Raji (cell line): ENCODE results near the gene C2orf74.

Experiments used
- POLR2A ChIP-seq: IDR thresholded peaks from 2 replicates; pipeline ENCODE4 v1.6.1; 2011; ENCODE audit warnings: low read depth, low read length, control low read depth; ENCODE audit not compliant: insufficient read depth

C2orf74 gene

DNA sequence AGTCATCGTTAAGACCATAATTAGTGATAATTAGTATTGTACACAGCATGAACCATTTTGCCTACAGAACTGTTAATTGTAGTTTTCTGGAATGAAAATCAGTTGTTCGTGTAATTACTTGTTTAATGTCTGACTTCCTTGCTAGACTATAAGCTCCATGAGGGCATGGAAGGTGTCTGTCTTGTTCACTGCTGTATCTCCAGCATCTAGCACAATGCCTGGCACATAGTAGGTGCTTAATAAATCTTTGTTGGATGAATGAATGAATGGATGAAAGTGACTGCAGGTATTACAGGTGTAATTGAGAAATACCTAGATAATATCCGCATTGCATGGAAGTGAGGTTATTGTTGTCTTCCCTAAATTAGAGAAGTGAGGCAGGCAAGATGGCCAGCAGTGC is 21.8 kb downstream of the C2orf74 start:
- TF ChIP-seq POLR2A: no peak

DNA sequence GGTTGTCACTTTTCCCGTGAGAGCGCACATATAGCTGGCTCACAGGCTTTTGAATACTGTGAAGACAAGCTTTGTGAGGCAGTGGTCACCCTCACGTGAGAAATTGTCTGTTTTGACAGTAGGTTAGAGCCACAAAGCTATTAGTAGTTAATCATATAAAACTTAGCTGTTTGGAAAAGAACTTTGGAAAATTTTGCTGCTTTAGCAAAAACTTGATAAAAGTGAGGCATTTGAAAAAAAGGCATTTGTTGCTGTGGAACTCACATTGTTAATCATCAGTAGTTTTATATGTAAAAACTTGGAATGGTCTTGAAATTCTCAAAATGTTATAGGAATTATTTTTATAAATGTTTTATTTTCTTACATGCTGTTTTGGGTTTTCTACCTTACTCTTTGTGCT is 22.3 kb downstream of the C2orf74 start:
- TF ChIP-seq POLR2A: no peak

DNA sequence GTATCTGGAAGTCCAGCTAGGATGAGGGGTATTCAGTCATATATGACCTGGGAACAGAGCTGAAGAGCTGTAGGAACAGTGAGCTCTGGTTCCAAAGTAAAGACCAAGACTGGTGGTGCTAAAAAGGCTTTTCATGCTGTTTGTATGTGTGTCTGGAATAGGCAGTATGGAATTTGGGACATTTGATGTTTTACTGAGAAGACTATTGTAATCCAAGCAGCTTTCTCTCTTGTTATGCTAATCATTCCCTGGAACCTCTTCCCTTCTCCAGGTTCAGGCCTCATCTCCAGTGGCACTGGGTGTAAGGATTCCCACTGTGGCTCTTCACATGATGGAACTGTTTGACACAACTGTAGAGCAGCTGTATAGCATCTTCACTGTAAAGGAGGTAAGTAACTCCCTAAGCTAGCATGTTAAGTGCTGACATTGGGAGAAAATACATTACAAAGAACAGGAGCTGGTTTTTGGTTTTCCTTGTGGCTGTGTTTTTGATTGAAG is 23.3 kb downstream of the C2orf74 start:
- no peak for TF ChIP-seq POLR2A

DNA sequence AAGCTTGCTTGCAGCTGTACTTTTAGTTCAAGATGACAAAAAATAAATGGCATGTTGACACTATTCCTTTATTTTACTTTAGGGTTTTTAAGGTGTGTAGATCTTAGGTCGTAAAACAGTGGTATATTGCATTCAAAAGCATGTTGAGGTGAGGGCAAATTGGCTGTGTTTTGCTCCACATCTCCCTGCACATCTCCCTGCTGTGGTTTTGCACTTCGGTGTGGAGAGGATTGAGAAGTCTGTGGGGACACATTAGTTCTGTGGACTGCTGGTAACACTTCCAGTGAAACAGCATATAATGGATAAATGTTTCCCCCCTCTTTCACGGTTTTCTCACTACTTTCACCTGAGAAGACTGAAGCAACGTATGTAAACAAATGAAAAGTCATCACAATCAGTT is 25.1 kb downstream of the C2orf74 start:
- TF ChIP-seq POLR2A: no peak

DNA sequence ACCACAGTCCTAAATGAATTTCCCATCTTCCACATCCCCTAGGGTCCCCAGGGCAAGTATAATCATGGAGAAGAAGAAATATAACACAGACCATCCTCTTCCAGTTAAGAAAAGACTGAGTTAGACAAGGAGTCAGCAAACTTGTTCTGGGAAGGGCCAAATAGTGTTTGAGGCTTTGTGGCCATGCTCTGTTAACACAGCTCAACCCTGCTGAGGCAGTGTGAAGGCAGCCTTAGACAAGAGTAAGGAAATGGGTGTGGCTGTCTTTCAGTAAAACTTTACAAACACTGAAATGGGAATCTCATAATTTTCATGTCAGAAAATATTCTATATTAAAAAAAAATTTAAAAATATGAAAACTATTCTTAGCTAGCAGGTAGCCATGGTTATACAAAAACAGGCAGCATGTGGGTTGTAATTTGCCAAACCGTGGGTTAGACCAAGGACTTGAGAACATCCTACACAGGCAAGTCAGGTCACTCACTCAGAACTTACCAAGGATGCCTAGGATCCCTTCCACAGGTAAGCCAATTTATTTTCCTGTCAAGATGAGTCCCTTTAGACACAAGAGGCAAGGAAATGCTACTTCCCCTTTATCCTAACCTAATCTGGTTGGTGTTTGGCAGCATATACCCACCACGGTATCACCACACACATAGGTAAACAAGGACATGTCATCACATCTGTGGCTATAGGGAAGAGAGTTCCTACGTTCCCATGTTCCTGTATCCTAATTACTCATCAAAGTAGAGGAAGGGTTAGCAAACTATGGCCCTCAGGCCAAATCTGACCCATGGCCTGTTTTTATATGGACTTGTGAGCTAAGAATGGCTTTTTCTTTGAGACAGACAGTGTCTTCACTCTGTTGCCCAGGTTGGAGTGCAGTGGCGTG is 31.9 kb downstream of the C2orf74 start:
- no peak for TF ChIP-seq POLR2A

DNA sequence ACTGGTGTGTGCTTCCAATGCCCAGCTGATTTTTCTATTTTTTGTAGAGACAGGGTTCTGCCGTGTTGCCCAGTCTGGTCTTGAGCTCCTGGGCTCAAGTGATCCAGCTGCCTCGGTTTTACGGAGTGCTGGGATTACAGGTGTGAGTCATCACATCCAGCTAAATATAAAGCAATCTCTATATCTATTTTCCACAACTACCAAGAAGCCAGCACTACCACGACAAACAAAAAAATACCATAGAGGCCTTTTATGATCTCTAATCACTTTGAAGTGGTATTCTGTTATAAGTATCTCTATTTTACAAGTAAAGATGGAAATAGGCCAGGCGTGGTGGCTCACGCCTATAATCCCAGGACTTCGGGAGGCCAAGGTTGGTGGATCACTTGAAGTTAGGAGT is 34.7 kb downstream of the C2orf74 start:
- no peak for TF ChIP-seq POLR2A

DNA sequence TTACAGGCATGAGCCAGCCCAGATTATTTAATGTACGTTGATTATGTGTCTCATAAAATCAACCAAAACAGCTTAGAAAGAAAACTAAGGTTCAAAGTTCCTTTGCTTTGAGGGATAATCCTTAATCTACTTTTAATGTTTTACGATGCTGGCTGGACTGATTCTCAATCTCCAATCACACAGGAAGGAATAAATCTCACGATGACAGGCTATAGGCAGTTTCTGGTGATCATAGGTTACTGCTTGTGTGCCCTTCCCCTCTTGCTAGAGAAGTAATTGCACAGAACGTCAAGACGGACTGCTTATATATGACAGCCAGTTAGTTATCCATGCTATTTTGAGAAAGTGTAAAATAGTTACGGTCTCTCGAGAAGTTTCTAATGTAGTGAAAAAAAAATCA is 43.1 kb downstream of the C2orf74 start:
- no peak for TF ChIP-seq POLR2A

DNA sequence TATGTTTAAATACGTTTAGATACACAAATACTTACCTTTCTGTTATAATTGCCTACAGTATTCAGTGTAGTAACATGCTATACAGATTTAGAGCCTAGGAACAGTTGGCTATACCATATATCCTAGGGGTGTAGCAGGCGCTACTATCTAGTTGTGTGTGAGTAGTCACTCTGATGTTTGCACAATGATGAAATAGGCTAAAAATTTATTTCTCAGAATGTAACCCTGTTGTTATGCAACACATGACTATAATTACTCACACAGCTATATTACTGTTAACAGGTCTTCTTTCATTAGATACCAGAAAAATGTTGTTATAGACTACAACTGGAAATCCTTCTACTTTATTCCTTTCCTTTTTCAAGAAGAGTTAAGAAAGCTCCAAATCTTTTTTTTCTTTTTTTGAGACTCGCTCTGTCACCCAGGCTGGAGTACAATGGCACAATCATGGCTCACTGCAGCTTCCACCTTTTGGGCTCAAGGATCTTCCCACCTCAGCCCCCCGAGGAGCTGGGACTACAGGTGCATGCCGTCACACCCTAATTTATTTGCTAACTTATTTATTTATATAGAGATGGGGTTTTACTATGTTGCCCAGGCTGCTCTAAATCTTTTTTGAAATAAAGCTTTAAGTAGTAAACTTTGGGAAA is 48.5 kb downstream of the C2orf74 start:
- no peak for TF ChIP-seq POLR2A

DNA sequence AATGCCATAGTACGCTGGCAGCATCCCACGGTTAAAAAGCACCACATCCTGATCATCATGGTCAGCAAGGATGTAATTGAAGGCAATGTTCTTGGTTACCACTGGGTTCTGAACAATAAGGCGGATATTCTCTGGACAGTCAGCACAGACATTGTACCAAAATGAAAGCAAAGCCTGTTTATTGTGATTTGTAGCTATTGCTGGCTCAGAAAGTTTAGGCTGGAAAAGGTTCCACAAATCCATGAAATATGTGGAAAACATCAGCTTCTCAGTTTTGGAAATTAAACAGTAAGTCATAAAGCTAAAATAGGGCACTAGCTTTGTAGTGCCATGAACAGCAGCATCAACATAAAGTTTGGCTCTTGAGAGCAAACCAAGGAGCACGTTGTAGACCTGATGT is 52.2 kb downstream of the C2orf74 start:
- TF ChIP-seq POLR2A: no peak
